DND-41 (cell line): Measurements from ENCODE around the gene FAM234A.

Experiments
- EZH2 ChIP-seq: IDR thresholded peaks from 3 replicates; pipeline ENCODE4 v1.6.1; 2012; ENCODE audit warnings: borderline replicate concordance, low read depth, mild to moderate bottlenecking, moderate library complexity, low read length, inconsistent platforms; ENCODE audit not compliant: severe bottlenecking
- TF ChIP-seq, protein P1 (sequence below): IDR thresholded peaks from 2 replicates; pipeline ENCODE4 v1.5.1; 2012; ENCODE audit warnings: borderline replicate concordance, low read length, moderate library complexity, mild to moderate bottlenecking; ENCODE audit not compliant: poor library complexity, severe bottlenecking; ENCODE audit errors: extremely low read depth

DNA sequence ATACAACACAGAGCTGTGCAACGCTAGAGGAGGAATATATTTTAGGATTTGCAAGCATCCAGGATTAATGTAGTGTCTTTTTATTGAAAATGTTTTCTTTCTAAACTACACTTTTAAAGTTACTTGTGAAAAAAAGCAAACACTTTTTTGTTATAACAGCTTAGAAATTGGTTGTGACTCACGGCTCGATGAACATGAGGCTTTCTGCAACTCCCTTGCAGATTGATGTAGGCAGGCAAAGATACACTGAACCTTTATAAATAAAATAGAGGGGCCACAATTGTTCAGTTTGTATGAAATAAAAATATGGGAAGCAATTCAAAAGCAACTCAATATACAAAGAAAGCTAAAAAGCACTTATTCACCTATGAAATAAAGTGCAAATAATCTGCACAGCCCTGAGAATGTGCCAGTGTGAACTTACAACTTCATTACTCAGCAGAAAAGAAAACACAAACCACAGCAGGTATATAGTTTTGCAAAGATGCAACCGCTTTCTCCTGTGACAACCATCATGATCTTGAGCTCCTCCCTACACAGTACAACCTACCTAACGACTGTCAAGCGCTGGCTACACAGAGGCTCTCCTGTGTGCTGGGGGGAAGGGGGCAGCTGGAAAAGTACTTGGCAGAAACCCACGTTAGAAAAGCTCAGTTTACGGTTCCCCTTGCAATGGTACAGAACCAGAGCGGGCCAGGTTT is 6.3 kb upstream of the FAM234A start:
- TF ChIP-seq, protein P1, sequence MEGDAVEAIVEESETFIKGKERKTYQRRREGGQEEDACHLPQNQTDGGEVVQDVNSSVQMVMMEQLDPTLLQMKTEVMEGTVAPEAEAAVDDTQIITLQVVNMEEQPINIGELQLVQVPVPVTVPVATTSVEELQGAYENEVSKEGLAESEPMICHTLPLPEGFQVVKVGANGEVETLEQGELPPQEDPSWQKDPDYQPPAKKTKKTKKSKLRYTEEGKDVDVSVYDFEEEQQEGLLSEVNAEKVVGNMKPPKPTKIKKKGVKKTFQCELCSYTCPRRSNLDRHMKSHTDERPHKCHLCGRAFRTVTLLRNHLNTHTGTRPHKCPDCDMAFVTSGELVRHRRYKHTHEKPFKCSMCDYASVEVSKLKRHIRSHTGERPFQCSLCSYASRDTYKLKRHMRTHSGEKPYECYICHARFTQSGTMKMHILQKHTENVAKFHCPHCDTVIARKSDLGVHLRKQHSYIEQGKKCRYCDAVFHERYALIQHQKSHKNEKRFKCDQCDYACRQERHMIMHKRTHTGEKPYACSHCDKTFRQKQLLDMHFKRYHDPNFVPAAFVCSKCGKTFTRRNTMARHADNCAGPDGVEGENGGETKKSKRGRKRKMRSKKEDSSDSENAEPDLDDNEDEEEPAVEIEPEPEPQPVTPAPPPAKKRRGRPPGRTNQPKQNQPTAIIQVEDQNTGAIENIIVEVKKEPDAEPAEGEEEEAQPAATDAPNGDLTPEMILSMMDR: no peak
- no peak for TF ChIP-seq EZH2
